HG02588 (cell line): Measurements from ENCODE around the gene KLK14.

ENCODE experiments used
- ATAC-seq: cut with Tn5 transposase; IDR thresholded peaks from one replicate; pipeline ENCODE4 v1.9.1; 2021; ENCODE audit warnings: mild to moderate bottlenecking, moderate library complexity; ENCODE audit not compliant: unreplicated experiment

Gene KLK14, protein sequence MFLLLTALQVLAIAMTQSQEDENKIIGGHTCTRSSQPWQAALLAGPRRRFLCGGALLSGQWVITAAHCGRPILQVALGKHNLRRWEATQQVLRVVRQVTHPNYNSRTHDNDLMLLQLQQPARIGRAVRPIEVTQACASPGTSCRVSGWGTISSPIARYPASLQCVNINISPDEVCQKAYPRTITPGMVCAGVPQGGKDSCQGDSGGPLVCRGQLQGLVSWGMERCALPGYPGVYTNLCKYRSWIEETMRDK

GRCh38 chr19:51082611-51083010 is at the start of gene KLK14:
TSS of gene KLK14 (minus strand) at chr19:51082887. CDS start at chr19:51082614, 273 bp downstream.
- ATAC-seq, result no peak

DNA sequence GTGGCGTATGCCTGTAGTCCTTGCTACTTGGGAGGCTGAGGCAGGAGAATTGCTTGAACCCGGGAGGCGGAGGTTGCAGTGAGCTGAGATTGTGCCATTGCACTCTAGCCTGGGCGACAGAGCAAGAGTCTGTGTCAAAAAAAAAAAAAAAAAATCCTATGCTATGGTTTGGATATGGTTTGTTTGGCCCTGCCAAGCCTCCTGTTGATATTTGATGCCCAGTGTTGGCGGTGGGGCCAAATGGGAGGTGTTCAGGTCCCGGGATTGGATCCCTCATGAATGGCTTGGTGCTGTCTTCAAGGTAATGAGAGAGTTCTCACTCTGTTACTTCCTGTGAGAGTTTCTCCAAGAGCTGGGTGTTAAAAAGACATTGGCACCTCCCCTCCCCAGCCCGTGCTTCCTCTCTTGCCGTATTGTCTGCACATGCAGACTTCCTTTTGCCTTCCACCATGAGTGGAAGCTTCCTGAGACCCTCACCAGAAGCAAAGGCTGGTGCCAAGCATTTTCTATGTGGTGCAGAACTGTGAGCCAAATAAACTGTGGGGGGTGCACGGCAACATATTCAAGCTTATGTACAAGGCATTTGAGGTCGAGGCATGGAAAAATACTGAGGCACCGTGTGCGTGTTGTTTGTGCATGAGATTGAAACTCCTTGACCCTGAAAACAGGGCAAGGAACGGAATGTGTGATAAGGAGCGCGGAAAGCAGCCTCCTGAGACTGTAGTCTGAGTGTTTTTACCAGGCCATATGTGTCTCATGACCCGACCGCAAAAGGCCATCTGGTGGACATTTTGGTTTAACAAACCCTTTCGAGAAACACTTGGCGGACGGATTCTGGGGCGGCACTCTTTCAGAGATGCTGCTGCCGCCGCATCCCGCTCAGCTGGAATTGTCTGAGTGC is 49.3 kb upstream of the KLK14 start:
- ATAC-seq, result no peak

DNA sequence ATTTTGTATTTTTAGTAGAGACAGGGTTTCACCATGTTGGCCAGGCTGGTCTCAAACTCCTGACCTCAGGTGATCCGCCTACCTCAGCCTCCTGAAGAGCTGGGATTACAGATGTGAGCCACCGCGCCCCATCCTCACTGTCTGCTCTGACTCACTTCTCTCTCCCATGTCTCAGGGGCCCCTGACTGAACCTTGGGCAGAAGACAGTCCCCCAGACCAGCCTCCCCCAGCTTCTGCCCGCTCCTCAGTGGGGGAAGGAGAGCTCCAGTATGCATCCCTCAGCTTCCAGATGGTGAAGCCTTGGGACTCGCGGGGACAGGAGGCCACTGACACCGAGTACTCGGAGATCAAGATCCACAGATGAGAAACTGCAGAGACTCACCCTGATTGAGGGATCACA is 47.0 kb upstream of the KLK14 start:
- ATAC-seq, result no peak

DNA sequence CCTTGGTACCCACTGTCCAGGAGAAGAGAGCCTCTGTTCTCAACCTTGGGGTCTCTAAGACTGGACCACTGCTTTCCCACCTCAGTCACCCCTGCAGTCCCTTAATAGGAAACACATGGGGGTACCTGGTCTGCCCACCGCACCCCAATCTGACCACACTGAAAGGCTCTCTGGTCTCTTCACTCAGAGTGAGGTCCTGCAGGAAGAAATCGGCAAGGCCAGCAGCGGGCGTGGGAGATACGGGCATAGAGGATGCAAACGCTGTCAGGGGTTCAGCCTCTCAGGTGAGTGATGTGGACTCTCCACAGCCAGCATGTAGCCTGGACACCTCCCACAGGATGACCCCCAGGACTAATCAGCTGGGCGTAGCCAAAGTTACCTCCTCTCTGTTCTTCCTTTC is 45.5 kb upstream of the KLK14 start:
- ATAC-seq, result no peak

- no peak for ATAC-seq
Measured at GRCh38 chr19:51127755-51128154, 45.1 kb upstream of the KLK14 start.

GRCh38 chr19:51127032-51127431 is 44.3 kb upstream of the KLK14 start:
- ATAC-seq, result no peak

- no peak for ATAC-seq
Measured at GRCh38 chr19:51125421-51126075, 42.9 kb upstream of the KLK14 start.

GRCh38 chr19:51124729-51125128 is 42.0 kb upstream of the KLK14 start, which contains the start of gene SIGLEC9:
TSS of gene SIGLEC9 (plus strand) at chr19:51124906. CDS start at chr19:51124975, 69 bp downstream.
- no peak for ATAC-seq

DNA sequence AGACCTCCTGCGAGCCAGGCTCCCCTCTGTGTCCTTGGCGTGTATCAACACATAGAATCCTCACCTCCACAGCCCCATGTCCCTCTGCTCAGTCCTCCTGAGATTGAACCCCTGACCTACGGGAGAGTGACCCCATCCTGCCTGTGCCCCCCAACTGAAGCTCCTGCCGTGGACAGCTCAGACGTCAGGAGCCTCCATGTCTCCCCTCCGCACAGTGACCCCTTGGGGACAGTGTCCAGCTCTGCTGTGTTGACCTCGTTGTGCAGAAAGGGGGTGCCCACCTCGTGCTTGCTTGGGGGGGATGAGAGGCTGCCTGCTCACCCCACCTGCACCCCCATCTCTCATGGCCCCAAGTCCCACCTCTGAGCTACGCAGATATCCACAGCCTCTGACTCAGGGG is 41.5 kb upstream of the KLK14 start:
- no peak for ATAC-seq

- no peak for ATAC-seq
Measured at GRCh38 chr19:51123802-51124201, 41.1 kb upstream of the KLK14 start.

- no peak for ATAC-seq
Measured at GRCh38 chr19:51123381-51123800, 40.7 kb upstream of the KLK14 start.

- no peak for ATAC-seq
Measured at GRCh38 chr19:51122112-51122981, 39.7 kb upstream of the KLK14 start.

DNA sequence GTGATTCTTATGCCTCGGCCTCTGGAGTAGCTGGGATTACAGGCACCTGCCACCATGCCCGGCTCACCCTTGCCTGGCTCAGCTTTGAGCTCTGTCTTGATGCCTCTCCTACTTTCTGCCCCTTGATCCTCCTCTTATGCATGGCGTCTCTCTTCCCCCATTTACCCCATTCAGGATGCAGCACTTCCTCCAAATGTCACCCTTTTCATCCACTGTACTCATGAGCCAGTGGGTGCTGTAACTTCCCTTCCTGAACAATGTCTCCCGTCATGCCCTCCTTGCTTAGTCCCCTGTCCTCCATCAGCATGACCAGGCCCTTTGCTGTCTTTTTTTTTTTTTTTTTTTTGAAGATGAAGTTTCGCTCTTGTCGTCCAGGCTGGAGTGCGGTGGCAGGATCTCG is 38.6 kb upstream of the KLK14 start:
- no peak for ATAC-seq

- ATAC-seq, result no peak
Measured at GRCh38 chr19:51120160-51120559, 37.5 kb upstream of the KLK14 start.

- ATAC-seq, result no peak
Measured at GRCh38 chr19:51119611-51120010, 36.9 kb upstream of the KLK14 start.

DNA sequence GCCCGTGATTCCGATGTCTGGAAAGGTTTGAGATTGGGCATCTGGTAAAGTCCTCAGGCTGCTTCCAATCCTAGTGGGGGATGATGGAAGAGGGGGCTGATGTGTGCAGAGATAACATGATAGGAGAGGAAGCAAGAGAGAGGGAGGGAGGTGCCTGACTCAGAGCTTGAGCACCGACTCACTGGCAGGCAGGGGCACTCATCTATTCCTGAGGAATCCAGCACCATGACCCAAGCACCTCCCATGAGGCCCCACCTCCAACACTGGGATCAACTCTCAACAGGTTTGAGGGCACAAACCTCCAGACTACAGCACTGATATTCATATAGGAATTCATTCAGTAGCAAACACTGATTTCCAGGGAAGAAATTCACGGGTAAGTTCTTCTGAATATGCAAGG is 36.4 kb upstream of the KLK14 start:
- ATAC-seq, result no peak

- no peak for ATAC-seq
Measured at GRCh38 chr19:51116736-51117286, 34.1 kb upstream of the KLK14 start.

DNA sequence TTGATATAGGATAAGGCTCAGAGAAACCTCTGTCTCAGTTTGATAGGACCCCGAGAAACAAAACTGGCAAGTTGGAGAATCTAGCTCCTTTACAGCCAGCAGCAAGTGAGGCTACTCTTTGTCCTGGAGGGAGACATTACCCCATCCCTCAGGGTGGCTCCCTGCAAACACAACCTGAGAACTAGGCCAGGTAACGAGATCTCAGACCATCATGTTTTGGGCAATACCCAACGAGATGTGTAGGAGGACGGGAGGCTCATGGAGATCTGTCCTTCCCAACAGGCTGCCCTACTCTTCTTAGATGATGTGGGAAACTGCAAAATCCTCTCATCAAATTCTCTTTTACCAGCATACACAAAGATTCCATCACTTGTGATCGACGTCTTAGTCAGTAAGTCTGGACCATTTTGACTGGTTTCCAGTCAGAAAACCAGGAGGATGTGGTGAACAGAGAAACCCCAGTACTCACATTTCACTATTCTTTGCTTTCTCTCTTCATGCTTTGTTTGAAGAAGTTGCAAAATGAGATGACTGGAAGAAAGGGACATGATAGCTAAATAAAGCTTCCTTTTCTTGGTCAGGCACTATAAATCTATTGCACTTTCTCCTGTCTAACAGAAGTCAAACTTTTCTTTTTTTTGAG is 31.5 kb upstream of the KLK14 start:
- no peak for ATAC-seq

DNA sequence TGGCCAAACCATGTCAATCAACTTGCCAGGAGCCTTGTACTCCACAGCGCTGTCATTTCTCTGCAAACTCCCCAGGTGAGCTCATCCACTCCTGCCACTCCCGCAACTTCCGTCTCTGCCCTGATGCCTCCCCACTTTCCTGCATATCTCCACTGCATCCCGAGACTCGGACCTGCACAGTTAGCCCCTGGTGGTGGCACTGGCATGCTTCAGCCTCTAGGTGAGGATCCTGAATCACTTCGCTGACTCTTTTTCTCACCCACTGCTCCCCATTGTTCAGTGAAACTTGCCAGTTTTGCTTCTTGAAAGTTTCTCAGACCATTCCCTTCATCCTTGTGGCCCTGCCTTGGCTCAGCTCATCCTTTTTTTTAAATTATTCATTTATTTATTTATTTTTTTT is 28.9 kb upstream of the KLK14 start:
- no peak for ATAC-seq

GRCh38 chr19:51110666-51110971 is 27.9 kb upstream of the KLK14 start:
- no peak for ATAC-seq
